ENCODE results near the gene ZBTB9.
A peak's percentile ranks its signal among the peaks of the same experiment; 100 is the strongest.

Gene ZBTB9, protein sequence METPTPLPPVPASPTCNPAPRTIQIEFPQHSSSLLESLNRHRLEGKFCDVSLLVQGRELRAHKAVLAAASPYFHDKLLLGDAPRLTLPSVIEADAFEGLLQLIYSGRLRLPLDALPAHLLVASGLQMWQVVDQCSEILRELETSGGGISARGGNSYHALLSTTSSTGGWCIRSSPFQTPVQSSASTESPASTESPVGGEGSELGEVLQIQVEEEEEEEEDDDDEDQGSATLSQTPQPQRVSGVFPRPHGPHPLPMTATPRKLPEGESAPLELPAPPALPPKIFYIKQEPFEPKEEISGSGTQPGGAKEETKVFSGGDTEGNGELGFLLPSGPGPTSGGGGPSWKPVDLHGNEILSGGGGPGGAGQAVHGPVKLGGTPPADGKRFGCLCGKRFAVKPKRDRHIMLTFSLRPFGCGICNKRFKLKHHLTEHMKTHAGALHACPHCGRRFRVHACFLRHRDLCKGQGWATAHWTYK

DNA sequence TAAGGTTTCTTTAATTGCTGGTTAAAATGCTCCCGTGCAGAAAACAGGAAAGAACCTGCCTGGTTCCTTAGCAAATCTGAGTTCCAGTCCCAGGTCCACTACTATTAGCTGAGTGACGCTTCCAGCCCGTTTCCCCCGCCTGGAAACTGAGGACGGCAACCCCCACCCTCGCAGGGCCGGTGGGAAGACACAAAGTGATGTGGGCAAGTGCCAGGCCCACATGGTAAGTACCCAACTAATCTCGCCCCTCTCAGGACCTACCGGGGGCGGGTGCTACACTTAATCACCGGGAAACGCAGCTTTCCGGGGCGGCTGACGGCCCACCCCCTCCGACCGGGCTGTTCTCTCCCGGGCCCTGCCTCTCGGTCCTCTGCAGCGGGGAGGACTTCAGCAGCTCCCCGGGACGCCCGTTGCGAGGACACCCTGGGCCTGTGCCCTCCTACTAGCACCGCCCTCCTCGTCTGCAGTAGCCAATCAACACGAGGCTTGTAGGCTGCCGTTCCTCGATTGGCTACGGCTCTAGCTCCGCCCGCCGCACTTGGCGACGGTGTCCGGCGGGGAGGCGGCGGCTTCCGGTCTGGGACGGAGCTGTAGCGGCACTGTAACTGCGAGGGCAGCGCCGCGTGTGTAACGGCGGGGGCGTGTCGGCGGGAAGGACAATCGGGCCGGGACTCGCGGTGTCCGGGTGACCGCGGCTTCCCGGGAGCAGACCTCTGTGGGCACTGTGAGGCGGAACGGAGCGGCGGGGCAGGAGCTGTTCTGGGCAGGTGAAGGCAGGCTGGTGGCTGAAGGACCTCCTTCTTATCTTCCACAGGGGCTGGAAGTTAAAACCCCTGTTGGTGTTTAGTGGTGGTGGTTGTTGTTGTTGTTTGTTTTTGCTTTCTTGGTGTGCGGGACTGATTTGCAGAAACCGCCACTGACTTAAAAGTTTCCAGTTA lies at the start of gene ZBTB9:
TSS of gene ZBTB9 (plus strand) at position 568 of the 938 bp plus-strand sequence. CDS start 525 bp downstream, outside the sequence.
- peak; percentile 87 to 89 for DNase-seq (ENCODE audit: low read depth in 2 of 2)

DNA sequence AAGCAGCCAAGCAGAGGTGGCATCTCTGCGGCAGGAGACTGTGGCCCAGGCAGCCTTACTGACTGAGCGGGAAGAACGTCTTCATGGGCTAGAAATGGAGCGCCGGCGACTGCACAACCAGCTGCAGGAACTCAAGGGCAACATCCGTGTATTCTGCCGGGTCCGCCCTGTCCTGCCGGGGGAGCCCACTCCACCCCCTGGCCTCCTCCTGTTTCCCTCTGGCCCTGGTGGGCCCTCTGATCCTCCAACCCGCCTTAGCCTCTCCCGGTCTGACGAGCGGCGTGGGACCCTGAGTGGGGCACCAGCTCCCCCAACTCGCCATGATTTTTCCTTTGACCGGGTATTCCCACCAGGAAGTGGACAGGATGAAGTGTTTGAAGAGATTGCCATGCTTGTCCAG lies 49.5 kb upstream of the ZBTB9 start:
- DNase-seq (ENCODE audit: low read depth in 2 of 2): no peak

DNA sequence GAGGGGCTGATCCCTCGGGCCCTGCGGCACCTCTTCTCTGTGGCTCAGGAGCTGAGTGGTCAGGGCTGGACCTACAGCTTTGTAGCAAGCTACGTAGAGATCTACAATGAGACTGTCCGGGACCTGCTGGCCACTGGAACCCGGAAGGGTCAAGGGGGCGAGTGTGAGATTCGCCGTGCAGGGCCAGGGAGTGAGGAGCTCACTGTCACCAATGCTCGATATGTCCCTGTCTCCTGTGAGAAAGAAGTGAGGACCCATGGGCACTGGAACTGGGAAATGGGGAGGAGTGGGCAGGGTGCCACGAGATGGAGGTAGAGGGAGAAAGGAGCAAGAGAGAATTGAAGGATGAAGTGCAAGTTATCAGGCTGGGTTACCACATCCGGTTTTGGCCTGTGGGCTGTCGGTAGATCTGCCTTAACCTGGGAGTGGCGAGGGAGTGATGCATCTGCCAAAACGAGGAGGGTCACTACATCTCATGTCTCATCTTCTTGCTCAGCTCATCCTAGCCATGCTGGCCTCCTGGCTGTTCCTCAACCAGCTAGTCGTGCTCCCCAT lies 48.9 kb upstream of the ZBTB9 start:
- no peak for DNase-seq (ENCODE audit: low read depth in 2 of 2)

DNA sequence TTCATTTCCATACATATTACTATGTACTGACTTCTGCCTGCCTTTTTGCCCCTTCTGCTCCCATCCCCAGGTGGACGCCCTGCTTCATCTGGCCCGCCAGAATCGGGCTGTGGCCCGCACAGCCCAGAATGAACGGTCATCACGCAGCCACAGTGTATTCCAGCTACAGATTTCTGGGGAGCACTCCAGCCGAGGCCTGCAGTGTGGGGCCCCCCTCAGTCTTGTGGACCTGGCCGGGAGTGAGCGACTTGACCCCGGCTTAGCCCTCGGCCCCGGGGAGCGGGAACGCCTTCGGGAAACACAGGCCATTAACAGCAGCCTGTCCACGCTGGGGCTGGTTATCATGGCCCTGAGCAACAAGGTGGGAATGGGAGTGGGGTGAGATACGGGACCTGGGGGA lies 48.2 kb upstream of the ZBTB9 start:
- DNase-seq (ENCODE audit: low read depth in 2 of 2): no peak

DNA sequence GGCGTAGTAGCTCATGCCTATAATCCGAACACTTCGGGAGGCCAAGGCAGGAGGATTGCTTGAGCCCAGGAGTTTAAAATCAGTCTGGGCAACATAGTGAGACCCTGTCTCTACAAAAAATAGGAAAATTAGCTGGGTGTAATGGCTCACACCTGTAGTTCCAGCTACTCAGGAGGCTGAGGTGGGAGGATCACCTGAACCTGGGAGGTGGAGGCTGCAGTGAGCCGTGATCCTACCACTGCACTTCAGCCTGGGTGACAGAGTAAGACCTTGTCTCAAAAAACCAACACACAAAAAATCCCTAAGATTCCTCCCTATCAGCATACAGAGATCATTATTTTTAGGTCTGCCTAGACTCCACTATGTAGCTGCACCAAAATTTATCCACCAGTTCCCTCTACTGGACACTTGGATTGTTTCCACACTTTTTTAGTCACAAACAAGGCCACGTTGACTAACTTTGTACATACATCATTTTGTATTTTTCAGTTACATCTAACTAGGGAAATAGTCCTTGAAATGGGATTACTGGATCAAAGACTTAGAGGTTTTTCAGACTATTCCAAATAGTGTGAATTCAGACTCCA lies 47.2 kb upstream of the ZBTB9 start:
- no peak for DNase-seq (ENCODE audit: low read depth in 2 of 2)

DNA sequence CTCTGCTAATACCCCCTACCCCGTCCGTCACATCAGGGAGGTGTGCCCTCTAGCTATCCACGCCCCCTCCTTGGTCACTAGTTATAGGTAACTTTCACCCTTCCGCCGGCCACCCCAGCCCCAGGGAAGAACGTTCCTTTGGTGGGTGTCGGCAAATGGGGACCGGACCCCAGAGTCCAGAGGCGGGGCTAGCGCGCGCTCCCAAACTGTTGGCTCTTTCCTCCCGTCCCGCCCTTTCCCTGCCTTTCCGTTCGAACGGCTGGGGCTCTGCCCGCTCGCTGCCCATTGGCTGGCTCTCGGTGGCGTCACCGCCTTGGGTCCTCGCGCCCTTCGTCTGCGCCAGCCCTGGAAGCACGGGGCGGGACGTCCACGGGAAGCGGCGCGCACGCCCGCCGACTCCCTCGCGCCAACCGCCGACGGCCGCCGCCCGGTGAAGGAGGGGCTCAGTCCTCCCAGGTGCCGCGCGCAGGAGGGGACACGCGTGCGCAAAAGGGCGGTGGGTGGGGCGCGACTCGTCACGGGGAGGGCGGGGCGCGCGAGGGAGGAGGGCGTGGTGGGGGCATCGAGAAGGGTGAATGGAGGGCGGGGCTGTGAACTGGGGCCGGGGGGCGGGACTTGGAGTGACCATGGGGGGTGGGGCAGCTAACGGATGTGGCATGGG lies 44.2 kb upstream of the ZBTB9 start:
- DNase-seq (ENCODE audit: low read depth in 2 of 2): peak; percentile 93 to 97

DNA sequence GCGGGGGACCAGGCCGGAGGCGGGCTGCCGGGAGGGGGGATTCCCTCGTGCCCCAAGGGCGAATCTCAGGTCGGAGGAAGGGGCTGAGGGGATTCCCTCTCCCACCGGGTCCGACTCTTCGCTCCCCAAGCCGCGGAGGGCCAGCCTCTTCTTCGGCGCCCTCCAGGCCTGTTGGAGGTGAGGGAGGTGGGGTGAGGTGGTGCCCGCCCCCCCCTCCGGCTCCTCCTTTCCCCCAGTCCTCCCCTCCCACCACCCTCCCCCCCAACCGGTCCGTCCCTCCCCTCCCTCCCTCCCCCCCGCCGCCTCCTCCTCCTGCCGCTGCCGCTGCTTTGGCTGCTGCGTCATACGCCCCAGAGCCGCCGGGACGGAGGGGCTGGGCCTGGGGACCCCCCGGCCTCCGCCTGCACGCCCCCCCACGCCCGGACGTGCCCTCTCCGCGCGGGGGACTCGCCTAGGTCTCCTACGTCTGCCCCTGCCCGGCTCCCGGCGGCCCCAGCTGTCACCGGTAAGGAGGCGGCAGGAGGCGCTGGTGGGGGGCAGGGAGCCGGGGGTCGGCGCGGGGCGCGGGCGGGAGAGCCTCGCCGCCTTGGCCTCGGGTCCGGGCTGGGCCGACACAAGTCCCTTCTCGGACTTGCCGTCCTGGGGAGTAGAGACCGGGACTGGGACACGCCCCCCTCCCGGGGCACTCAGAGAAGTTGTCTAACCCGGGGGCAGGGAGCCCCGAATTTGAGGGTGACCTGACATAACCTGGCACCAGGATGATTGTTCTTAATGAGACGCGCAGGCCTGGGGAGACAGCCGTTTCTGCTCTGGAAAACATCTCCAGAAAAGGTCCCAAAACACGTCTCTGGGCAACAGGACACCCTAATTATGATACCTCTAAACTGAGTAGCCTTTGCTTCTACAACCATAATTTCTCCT lies 43.4 kb upstream of the ZBTB9 start, which contains the start of gene PHF1:
TSS of gene PHF1 (plus strand) at position 304 of the 921 bp plus-strand sequence. CDS start 1,250 bp downstream, outside the sequence.
- peak in 1 of 2 donors; percentile 68 for DNase-seq (ENCODE audit: low read depth in 2 of 2)

DNA sequence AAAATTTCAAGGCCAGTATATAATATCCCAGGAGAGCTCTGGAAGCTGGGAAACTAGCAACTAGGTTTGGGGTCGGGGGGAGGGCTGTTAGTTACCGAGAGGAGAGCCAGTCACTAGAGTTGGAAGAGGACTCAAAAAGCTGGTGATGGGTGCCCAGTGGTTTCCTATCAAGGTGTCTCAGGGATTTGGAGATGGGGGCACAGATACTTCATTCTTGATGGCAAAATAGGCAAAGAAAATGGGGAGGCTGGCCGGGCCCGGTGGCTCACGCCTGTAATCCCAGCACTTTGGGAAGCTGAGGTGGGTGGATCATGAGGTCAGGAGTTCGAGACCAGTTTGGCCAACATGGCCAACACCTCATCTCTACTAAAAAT lies 42.8 kb upstream of the ZBTB9 start:
- DNase-seq (ENCODE audit: low read depth in 2 of 2): no peak

DNA sequence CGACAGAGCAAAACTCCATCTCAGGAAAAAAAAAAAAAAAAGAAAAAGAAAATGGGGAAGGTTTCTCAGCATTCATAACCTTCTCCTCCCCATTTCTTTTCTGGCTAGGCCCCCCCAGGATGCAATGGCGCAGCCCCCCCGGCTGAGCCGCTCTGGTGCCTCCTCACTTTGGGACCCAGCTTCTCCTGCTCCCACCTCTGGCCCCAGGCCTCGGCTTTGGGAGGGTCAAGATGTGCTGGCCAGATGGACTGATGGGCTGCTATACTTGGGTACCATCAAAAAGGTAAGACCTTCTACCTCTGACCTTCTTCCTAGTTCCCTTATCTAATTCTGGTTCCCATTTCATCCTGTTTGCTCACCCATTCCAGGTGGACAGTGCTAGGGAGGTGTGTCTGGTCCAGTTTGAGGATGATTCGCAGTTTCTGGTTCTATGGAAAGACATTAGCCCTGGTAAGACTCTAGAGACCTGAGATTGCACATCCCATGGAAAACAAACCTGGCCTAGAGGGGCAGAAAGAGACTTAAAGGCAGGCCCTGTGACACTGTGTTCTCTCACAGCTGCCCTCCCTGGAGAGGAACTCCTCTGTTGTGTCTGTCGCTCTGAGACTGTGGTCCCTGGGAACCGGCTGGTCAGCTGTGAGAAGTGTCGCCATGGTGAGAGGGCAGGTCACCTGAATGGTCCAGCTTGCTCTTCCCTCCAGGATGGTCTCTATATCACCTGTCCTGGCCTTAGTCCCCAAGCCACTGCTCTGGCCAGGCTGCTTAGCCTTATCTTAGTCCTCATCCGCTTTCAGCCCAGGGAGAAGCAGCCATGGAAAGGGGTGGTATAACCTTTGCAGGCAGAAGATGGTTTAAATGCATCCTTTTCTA lies 42.0 kb upstream of the ZBTB9 start:
- DNase-seq (ENCODE audit: low read depth in 2 of 2): no peak

DNA sequence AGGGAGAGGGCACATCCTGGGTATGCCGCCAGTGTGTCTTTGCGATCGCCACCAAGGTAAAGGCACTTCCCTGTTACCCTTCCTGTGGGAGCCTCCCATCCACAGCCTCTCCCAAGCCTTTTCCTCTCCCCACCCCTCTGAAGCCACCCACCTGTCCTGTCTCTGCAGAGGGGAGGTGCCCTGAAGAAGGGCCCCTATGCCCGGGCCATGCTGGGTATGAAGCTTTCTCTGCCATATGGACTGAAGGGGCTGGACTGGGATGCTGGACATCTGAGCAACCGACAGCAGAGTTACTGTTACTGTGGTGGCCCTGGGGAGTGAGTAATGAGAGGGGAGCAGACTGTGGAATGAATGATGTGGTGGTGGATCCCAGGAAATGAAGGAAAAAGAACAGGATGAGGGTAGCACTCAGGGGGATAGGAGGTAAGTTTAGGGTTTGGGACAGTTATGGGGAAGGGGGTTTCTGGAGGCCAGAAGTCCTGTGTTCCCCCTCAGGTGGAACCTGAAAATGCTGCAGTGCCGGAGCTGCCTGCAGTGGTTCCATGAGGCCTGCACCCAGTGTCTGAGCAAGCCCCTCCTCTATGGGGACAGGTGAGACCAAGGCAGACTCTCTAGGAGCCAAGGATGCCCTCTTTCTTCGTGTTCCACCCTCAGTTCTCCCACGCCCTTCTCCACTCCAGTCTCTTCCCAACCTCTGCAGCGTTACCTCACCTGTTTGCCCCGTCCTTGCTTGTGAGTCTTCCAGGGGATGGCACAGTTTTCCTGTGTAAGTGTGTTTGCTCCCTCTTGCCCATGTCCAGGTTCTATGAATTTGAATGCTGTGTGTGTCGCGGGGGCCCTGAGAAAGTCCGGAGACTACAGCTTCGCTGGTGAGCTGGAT lies 40.9 kb upstream of the ZBTB9 start:
- DNase-seq (ENCODE audit: low read depth in 2 of 2): no peak

DNA sequence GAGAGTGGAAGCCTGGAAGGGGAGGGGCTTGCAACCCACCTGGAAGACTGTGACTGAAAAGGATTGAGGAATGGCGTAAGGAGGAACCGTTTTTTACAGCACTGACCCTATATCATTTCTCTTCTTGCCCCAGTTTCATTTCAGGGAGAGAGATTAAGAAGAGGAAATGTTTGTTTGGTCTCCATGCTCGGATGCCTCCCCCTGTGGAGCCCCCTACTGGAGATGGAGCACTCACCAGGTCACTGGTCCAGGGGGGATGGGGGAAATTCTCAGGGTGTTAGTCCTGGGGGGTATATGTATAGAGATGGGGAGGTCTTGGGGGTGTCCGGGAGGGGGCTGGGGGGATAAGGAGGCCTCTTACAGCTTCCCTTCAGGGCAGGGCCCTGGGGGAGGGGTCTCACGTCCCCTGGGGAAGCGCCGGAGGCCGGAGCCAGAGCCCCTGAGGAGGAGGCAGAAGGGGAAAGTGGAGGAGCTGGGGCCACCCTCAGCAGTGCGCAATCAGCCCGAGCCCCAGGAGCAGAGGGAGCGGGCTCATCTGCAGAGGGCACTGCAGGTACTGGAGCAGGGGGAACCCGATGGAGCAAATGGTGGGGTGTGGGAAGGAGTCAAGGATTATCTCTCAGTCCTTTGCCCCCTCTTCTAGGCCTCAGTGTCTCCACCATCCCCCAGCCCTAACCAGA lies 39.6 kb upstream of the ZBTB9 start:
- DNase-seq (ENCODE audit: low read depth in 2 of 2): no peak

DNA sequence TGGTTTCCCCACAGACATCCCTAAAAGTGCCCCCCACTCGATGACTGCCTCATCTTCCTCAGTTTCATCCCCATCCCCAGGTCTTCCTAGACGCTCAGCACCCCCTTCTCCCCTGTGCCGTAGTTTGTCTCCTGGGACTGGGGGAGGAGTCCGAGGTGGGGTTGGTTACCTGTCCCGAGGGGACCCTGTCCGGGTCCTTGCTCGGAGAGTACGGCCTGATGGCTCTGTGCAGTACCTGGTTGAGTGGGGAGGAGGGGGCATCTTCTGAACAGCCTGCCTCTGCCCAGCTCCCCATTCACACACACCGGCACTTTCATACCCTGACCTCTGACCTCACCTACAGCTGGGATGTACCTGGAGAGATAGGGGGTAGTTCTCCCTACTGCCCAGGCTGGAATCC lies 38.5 kb upstream of the ZBTB9 start:
- no peak for DNase-seq (ENCODE audit: low read depth in 2 of 2)

DNA sequence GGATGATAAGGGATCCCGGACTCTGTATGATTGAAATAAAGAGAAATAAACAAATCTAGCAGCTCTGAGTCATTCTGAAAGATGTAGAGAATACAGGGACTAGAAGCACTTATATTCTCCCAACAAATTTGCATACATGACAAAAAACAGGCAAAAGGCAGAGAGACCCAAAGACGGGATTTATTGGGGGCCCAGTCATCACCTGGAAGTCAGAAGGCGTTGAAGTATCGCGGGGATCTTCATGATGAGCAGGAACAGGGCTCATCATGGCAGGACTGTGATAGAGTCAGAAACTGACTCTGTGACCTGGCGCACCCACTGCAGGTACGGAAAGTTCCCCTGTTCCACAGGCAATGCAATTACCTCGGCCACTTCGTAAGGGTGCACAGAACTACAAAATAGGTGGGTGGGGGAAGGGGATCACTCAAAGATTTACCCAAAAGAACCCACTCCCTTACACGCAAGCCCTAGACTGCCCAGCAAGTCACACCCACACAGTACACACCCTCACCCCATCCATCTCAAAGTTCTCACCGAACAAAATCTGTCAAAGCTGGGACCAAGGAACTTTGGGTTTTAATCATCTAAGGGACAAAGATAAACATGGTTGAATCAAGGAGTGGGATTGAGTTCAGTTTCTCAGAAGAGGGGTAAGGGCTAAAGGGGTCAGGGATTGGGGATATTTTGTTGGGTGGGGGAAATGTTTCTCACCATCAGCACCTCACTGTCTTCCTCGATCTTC lies 37.8 kb upstream of the ZBTB9 start:
- DNase-seq (ENCODE audit: low read depth in 2 of 2): no peak

DNA sequence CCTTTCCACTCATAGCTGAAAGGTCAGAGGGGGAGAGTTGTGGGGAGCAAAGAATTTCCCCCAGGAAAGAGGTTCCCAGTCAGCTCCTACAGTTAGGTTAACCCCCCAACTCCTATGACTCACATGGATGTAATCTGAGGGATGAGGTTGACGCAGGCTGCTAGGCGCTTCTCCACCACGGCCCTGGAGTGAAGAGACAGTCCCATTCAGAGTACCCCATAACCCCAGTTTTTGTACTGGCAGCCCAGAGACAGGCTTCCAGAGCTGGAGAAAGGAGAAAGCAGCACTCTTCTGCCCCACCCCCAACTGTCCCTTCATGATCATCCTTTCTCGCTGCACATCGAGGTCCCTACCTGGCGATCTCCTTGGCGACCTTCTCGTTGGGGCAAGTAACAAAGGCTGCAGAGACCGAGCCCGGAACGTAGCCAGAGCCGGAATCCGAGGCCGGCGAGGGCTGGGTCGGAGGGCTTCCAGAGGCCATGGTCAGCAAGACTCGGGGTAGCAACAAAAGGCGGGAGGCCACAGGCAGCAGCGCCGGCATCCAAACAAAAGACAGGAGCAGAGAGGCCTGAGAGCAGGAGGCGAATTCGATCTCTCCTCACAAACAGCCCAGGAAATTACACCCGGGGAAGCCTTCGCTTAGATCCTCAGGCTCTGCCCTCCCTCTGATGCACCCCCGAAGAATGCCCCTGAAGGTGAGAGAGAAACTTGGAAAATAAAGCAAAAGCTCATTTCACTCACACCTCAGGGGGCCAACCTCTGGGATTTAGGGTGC lies 37.1 kb upstream of the ZBTB9 start:
- no peak for DNase-seq (ENCODE audit: low read depth in 2 of 2)

DNA sequence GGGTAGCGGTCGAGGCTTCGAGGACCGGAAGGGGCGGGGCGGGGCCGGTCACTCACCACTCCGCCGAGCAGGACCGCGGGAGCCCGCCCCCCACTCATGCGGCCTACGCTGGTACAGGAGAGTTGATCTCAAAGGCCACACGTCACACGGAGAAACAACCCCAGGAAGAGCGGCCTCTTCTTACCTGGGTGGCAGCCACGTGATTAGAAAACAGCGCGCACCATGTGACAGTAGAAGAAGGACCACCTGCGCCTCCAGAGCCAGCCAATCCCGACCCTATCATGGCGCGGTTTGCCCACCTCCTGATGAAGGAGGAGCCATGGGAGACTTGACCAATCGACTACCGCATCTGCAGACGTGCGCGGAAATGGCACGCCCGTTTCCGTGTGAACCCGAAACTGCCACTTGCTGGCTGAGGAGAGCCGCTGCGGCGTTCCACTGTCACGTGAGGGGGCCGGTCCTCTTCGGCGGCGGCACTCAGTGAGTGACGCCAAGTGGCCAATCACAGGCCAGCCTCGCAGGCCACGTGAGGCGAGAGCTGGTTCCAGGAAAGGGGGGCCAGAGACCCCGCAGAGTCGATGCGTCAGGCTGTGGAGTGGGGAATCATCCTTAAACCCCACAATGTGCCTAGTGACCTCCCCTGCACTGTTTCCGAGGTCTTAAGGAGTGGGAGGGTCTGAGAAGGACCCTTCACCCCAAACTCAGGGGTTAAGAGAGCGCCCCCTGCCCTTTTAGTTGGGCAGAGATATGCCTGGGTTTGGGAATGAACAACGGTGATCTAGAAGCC lies 36.3 kb upstream of the ZBTB9 start, which contains the start of gene CUTA:
TSS of gene CUTA (minus strand) at position 205 of the 787 bp plus-strand sequence. CDS start at position 98, 107 bp downstream.
- peak; percentile 99 for DNase-seq (ENCODE audit: low read depth in 2 of 2)

Data from stimulated activated CD8-positive, alpha-beta memory T cell treated with anti-CD3 and anti-CD28 coated beads, Interleukin-15, amount 100 ng/mL, for 4 hours (primary cell).